Activated CD8-positive, alpha-beta T cell treated with anti-CD3 and anti-CD28 coated beads, Interleukin-2, amount 10 ng/mL, durations not matched to agents 7 days and 5 days (primary cell): ENCODE measurements around the gene PWWP2B. TPM values are rescaled to one million over a fixed set of nuclear protein-coding genes. Genes with fewer than 3 reads are reported as not detected.

Experiments
- ATAC-seq: fragments of 150-1000 bp; cut with Tn5 transposase; one replicate; pipeline ENCODE4 v1.10.0; 2021; ENCODE audit warnings: moderate library complexity
- CTCF ChIA-PET: fragments of 350-600 bp; sonication (Branson Sonifier 250); formaldehyde crosslinking; loops from one replicate; lab custom pipeline; 2021; ENCODE audit warnings: antibody characterized with exemption; lab: Charles Lee
- POLR2A ChIA-PET: fragments of 350-600 bp; sonication (Branson Sonifier 250); formaldehyde crosslinking; loops from one replicate; lab custom pipeline; 2021; ENCODE audit warnings: antibody characterized with exemption; lab: Charles Lee
- DNase-seq: peaks from one replicate; pipeline ENCODE4 v3.0.0-alpha.2; 2020
- H3K27ac Mint-ChIP-seq: one replicate; pipeline ENCODE4 v1.8.0; 2021; ENCODE audit warnings: mild to moderate bottlenecking, mixed read lengths
- H3K27me3 Mint-ChIP-seq: one replicate; pipeline ENCODE4 v1.8.0; 2021; ENCODE audit warnings: low read depth, mixed read lengths
- H3K36me3 Mint-ChIP-seq: one replicate; pipeline ENCODE4 v1.8.0; 2021; ENCODE audit warnings: low read depth, mixed read lengths
- H3K4me1 Mint-ChIP-seq: one replicate; pipeline ENCODE4 v1.8.0; 2021; ENCODE audit warnings: low read depth, mixed read lengths
- H3K4me3 Mint-ChIP-seq: one replicate; pipeline ENCODE4 v1.8.0; 2021; ENCODE audit warnings: mild to moderate bottlenecking, mixed read lengths
- H3K9me3 Mint-ChIP-seq: one replicate; pipeline ENCODE4 v1.8.0; 2022; ENCODE audit warnings: mixed read lengths; ENCODE audit not compliant: insufficient read depth
- total RNA-seq, 2 experiments: library from RNA; stranded (reverse); gene quantifications; one replicate each; pipeline ENCODE4 v1.2.3, GENCODE V29; 2021

The PWWP2B gene
- total RNA-seq, 2 experiments from 2014 or later = 15.0 to 15.7 TPM

- Mint-ChIP-seq H3K4me3 (no peak overlapping the region), H3K36me3 (no peaks in the 10 kb centered on the region), H3K9me3 (no peaks in the 10 kb centered on the region), H3K4me1 (no peaks in the 10 kb centered on the region), H3K27ac (no peak overlapping the region), H3K27me3 (no peaks in the 10 kb centered on the region)
- ChIA-PET POLR2A (no interaction called here), CTCF (no interaction called here)
- ATAC-seq (no peak), DNase-seq (no peak)
These were observed 31.9 kb upstream of the PWWP2B start for GRCh38 chr10:132365102-132365501.

DNA sequence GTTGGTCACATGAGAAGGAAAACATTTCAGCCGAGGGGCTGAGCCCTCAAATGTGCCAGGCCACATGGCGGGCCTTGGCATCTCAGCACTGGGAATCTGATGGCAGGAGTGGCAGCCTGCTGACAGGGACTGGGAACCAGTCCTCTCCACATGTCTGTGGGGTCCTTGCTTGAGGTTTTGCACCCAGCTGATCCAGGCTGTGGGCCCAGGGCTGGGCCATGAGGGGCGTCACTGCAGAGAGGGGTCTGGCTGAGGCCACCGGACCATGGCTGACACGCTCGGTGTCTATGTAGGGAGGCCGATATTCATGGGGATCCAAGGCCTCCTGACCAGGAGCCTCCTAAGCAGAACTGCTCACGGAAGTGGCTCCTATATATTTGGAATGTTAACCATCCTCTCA lies 31.0 kb upstream of the PWWP2B start:
- Mint-ChIP-seq H3K27ac (no peak overlapping the region), H3K4me3 (no peak overlapping the region), H3K9me3 (no peaks in the 10 kb centered on the region), H3K4me1 (peaks cover 3% of the 10 kb centered on the region), H3K36me3 (no peaks in the 10 kb centered on the region), H3K27me3 (no peaks in the 10 kb centered on the region)
- POLR2A ChIA-PET = no interaction called here
- CTCF ChIA-PET = interaction anchor here (1.7 kb wide), 1 partner anchor 15 kb away, joined by 6 read pairs; no protein-coding TSS in a partner anchor
- DNase-seq = no peak
- ATAC-seq = no peak

- Mint-ChIP-seq H3K4me3 (no peak overlapping the region), H3K27ac (no peak overlapping the region), H3K9me3 (no peaks in the 10 kb centered on the region), H3K36me3 (no peaks in the 10 kb centered on the region), H3K4me1 (peaks cover 8% of the 10 kb centered on the region), H3K27me3 (no peaks in the 10 kb centered on the region)
- CTCF ChIA-PET = interaction anchor here (1.7 kb wide), 1 partner anchor 15 kb away, joined by 6 read pairs; no protein-coding TSS in a partner anchor
- DNase-seq (no peak), ATAC-seq (no peak)
- POLR2A ChIA-PET = no interaction called here
These were observed 30.5 kb upstream of the PWWP2B start for GRCh38 chr10:132366499-132366898.

GRCh38 chr10:132368391-132368790 lies 28.6 kb upstream of the PWWP2B start:
- ATAC-seq = no peak
- CTCF ChIA-PET = no interaction called here
- H3K36me3 Mint-ChIP-seq = no peaks in the 10 kb centered on the region
- POLR2A ChIA-PET = no interaction called here
- no peaks in the 10 kb centered on the region for H3K9me3 Mint-ChIP-seq
- peaks cover 14% of the 10 kb centered on the region for H3K4me1 Mint-ChIP-seq
- H3K4me3 Mint-ChIP-seq = no peak overlapping the region
- no peak for DNase-seq
- no peak overlapping the region for H3K27ac Mint-ChIP-seq
- no peaks in the 10 kb centered on the region for H3K27me3 Mint-ChIP-seq

- Mint-ChIP-seq H3K27me3 (no peaks in the 10 kb centered on the region), H3K9me3 (no peaks in the 10 kb centered on the region), H3K4me3 (no peak overlapping the region), H3K36me3 (no peaks in the 10 kb centered on the region), H3K4me1 (peaks cover 14% of the 10 kb centered on the region), H3K27ac (no peak overlapping the region)
- ATAC-seq (no peak), DNase-seq (no peak)
- CTCF ChIA-PET = no interaction called here
- POLR2A ChIA-PET = no interaction called here
These were observed 27.9 kb upstream of the PWWP2B start for GRCh38 chr10:132368881-132369635.

- H3K9me3 Mint-ChIP-seq = no peaks in the 10 kb centered on the region
- peaks cover 14% of the 10 kb centered on the region for H3K4me1 Mint-ChIP-seq
- no peaks in the 10 kb centered on the region for H3K27me3 Mint-ChIP-seq
- ATAC-seq (no peak), DNase-seq (no peak)
- no peak overlapping the region for H3K4me3 Mint-ChIP-seq
- ChIA-PET CTCF (no interaction called here), POLR2A (no interaction called here)
- H3K27ac Mint-ChIP-seq = no peak overlapping the region
- H3K36me3 Mint-ChIP-seq = no peaks in the 10 kb centered on the region
These were observed 27.3 kb upstream of the PWWP2B start for GRCh38 chr10:132369636-132370185.

DNA sequence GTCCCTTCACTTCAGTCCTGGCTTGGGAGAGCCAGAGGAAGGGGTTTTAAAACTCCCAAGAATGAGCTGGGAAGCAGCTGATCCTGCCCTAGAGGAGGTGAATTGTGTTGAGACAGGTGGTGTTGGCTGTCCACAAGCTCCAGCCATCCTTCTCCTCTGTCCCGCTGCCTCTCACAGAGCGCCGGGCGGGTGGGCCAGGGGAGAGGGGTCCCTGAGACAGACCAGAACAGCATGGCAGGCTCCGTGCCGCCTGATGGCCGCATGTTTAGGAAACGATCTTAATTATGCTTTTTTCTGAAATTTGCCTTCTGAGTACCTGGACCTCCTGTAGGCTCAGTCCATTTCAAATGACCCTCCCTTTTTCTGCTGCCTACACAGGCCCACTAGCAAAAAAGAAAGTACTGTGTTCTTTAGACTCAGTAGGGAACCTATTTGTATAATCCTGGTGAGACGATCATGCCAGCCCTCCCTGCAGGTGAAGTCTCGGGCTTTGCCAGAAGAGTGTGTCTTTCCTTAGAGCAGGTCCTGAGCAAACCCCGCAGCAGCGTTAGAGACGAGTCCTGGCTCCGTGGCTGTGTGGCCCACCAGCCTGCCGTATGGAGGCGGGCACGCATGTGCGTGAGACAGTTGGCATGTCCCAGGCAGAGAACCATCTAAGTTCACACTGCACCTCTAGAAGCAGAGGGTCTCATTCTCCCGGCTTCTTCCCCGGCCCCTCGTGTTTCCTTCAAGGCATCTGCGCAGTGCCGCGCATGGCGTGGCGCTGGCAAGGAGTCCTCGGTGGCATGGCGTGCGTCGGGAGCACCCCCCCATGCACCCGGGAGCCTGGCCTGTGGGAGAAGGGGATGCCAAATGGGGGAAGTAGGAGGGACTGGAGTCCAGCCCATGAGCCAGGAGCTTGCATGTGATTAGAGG lies 26.3 kb upstream of the PWWP2B start:
- Mint-ChIP-seq H3K27ac (no peak overlapping the region), H3K27me3 (no peaks in the 10 kb centered on the region), H3K36me3 (no peaks in the 10 kb centered on the region), H3K9me3 (no peaks in the 10 kb centered on the region), H3K4me1 (peaks cover 14% of the 10 kb centered on the region), H3K4me3 (no peak overlapping the region)
- ATAC-seq (no peak), DNase-seq (no peak)
- POLR2A ChIA-PET = no interaction called here
- CTCF ChIA-PET = no interaction called here

DNA sequence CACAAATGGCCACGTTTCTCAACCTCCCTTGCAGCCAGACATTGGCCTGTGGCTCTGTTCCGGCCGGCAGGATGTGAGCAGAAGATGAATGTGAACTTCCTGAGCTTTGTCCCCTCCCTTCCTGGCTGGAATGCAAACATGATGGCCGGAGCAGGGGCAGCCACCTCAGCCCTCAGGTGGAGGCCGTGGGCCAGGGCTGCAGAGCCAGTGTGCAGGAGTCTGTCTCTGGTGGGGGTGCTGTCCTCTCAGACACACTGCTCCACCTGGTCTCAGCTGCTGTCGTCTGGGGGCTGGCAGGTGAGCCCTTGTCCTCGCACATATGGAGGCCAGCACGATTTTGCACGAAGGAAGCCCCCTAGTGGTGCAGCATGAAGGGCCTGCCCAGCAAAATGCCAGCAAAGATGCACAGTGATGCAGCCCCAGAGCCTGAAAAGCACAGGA lies 25.3 kb upstream of the PWWP2B start:
- Mint-ChIP-seq H3K9me3 (no peaks in the 10 kb centered on the region), H3K36me3 (no peaks in the 10 kb centered on the region), H3K27me3 (no peaks in the 10 kb centered on the region), H3K4me1 (peaks cover 14% of the 10 kb centered on the region), H3K27ac (peak overlapping the region; percentile 22), H3K4me3 (no peak overlapping the region)
- DNase-seq (peak; percentile 60), ATAC-seq (peak; percentile 67)
- ChIA-PET POLR2A (no interaction called here), CTCF (interaction anchor here (0.6 kb wide), 1 partner anchor 81 kb away, joined by 3 read pairs; no protein-coding TSS in a partner anchor)

GRCh38 chr10:132372516-132373095 lies 24.4 kb upstream of the PWWP2B start:
- no peak for DNase-seq
- no peaks in the 10 kb centered on the region for H3K9me3 Mint-ChIP-seq
- no peaks in the 10 kb centered on the region for H3K36me3 Mint-ChIP-seq
- no peak for ATAC-seq
- ChIA-PET POLR2A (no interaction called here), CTCF (interaction anchor here (0.6 kb wide), 1 partner anchor 82 kb away, joined by 3 read pairs; no protein-coding TSS in a partner anchor)
- no peak overlapping the region for H3K4me3 Mint-ChIP-seq
- no peak overlapping the region for H3K27ac Mint-ChIP-seq
- peaks cover 14% of the 10 kb centered on the region for H3K4me1 Mint-ChIP-seq
- H3K27me3 Mint-ChIP-seq = no peaks in the 10 kb centered on the region

- ChIA-PET CTCF (no interaction called here), POLR2A (no interaction called here)
- Mint-ChIP-seq H3K4me1 (peaks cover 14% of the 10 kb centered on the region), H3K27me3 (no peaks in the 10 kb centered on the region), H3K4me3 (no peak overlapping the region), H3K27ac (no peak overlapping the region), H3K9me3 (no peaks in the 10 kb centered on the region), H3K36me3 (no peaks in the 10 kb centered on the region)
- ATAC-seq = no peak
- no peak for DNase-seq
These were observed 23.6 kb upstream of the PWWP2B start for GRCh38 chr10:132373241-132373955.

- peaks cover 14% of the 10 kb centered on the region for H3K4me1 Mint-ChIP-seq
- no peak overlapping the region for H3K27ac Mint-ChIP-seq
- ChIA-PET POLR2A (no interaction called here), CTCF (interaction anchor here (0.7 kb wide), 1 partner anchor 18 kb away, joined by 3 read pairs; no protein-coding TSS in a partner anchor)
- H3K9me3 Mint-ChIP-seq = no peaks in the 10 kb centered on the region
- peaks cover under 1% of the 10 kb centered on the region for H3K27me3 Mint-ChIP-seq
- H3K4me3 Mint-ChIP-seq = no peak overlapping the region
- no peak for DNase-seq
- ATAC-seq = no peak
- no peaks in the 10 kb centered on the region for H3K36me3 Mint-ChIP-seq
These were observed 22.8 kb upstream of the PWWP2B start for GRCh38 chr10:132374176-132374575.
